ENCODE data around the gene CPT2.

The CPT2 gene

GRCh38 chr1:53260631-53261247 is 64.1 kb downstream of the CPT2 start:
- no peak for DNase-seq (ENCODE audit: low read depth in 2 of 2)

GRCh38 chr1:53262000-53262399 is 65.4 kb downstream of the CPT2 start:
- DNase-seq (ENCODE audit: low read depth in 2 of 2), result no peak
